ENCODE data around the gene RHEB. TPM values are rescaled to one million over a fixed set of nuclear protein-coding genes. Genes with fewer than 3 reads are reported as not detected.
"Not testable (repeated sequence)": the region's sequence is repeated elsewhere in the genome, so short reads cannot be mapped to it uniquely, and the experiment has no call there.

The RHEB gene
- total and polyA plus RNA-seq, 2 experiments from 2014 or later, result 101 to 239 TPM

DNA sequence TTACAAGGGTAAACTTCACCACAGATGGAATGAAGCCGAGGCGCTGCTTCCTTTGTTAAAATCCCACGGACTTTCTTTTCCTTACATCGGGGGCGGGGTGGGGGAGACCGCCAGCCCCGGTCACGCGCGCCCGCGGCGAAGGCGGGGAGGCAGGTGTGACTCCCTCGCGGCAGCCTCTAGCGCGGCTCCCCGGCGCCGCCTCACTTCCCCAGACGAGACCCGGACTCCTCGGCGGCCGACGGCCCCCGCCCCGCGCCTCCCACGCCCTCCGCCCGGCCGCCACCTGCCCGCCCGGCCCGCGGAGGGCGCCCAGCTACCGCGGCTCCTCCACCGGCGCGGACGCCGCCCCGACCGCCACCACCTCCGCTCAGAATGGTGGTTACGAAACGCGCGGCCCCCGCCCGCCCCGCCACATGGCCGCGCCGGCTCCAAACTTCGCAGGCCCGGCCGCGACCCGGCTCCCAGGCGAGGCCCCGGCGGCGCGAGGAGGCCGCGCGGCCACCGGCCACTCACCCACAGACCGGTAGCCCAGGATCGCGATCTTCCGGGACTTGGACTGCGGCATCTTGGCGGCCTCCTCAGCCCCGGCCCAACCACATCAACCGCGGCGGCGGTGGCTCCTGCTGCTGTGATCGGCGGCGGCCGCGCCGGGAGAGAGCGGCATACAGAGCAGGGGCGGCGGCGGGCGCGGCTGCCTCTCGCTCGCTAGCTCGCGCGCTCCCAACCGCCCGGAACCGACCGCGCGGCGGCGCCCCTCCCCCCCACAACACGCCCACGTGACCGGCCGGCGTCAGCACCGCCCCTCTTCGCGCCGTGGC is 539 bp downstream of the RHEB start:
- Mint-ChIP-seq H3K27me3 (ENCODE audit: insufficient read depth, low read depth, poor library complexity) (peaks cover 28% of the 10 kb centered on the region), H3K4me1 (peaks cover 33% of the 10 kb centered on the region), H3K4me3 (peak overlapping the region; percentile 97), H3K27ac (peak overlapping the region; percentile 99)
- H3K36me3 ChIP-seq (ENCODE audit: insufficient read depth); DNase-seq (ENCODE audit: low spot score); H3K9me2 ChIP-seq (ENCODE audit: insufficient read depth); H3K9me3 Mint-ChIP-seq; H2AFZ ChIP-seq; H3K36me3 Mint-ChIP-seq (ENCODE audit: low read depth): not testable (repeated sequence)
- Histone ChIP-seq H3K4me2 (peak overlapping the region; percentile 95), H3K79me2 (replicated peaks; ENCODE audit: insufficient read depth) (peaks cover 48% of the 10 kb centered on the region), H3K27ac (ENCODE audit: low read depth) (peak overlapping the region; percentile 95), H3K27me3 (ENCODE audit: insufficient read depth) (peaks cover 15% of the 10 kb centered on the region), H4K20me1 (replicated peaks; ENCODE audit: insufficient read depth) (peaks cover 47% of the 10 kb centered on the region), H3K4me1 (ENCODE audit: insufficient read depth) (peaks cover 22% of the 10 kb centered on the region), H3K4me3 (peak overlapping the region; percentile 97), H3F3A (replicated peaks; ENCODE audit: low read depth) (peaks cover 11% of the 10 kb centered on the region; the same call in 1 of the 2 replicates)
- ATAC-seq, result peak; percentile 66
- TF ChIP-seq POLR2AphosphoS5 (IDR thresholded peaks at IDR 0.05; ENCODE audit: low read depth), result peak; percentile 35

DNA sequence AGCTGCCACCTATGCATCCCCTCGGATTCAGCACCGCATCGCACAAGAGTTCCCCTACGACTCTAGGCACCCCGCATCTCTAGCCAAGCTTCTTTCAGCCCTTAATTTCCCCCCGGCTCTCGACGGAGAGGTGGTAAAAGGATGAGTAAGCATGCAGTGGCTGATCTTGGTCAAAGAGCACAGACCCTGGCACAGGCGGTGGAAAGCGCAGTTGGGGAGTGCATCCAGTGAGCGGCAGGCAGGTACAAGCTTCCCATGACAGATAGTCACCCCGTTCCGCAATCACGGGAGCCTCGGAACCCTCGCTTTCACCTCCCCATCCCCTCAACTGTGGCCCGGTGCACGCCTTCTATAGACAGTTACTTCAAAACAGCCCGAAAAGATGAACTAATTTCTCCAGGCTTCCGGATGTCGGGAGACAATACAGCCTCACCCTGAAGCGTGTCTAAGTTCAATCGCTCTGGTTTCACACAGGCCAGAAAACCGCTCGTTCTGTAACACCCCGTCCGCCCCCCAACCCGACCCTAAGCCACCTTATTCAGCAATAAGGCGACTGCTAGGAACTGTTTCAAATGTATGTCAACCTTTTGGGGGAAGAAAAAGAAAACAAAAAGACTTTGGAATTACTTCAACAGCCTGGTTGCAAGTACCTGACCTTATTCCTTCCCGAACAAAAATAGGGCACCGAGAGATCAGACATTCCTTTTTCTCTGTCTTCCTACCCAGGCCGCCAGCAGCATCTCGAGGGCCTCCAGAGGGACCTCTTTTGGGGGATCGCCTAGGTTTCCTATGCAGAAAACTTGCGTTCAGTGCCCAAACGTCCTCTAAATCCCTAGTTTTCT is 1.4 kb downstream of the RHEB start:
- Histone ChIP-seq H3K27ac (ENCODE audit: low read depth) (no peak overlapping the region), H3F3A (replicated peaks; ENCODE audit: low read depth) (peaks cover 11% of the 10 kb centered on the region; the same call in 1 of the 2 replicates), H3K27me3 (ENCODE audit: insufficient read depth) (peaks cover 15% of the 10 kb centered on the region), H3K4me3 (peak overlapping the region; percentile 97), H3K4me1 (ENCODE audit: insufficient read depth) (peaks cover 30% of the 10 kb centered on the region), H3K9me2 (ENCODE audit: insufficient read depth) (no peaks in the 10 kb centered on the region), H4K20me1 (replicated peaks; ENCODE audit: insufficient read depth) (peaks cover 54% of the 10 kb centered on the region), H3K36me3 (ENCODE audit: insufficient read depth) (no peaks in the 10 kb centered on the region), H3K79me2 (replicated peaks; ENCODE audit: insufficient read depth) (peaks cover 57% of the 10 kb centered on the region), H3K4me2 (peak overlapping the region; percentile 95), H2AFZ (no peak overlapping the region)
- peak overlapping the region; percentile 97 for H3K4me3 Mint-ChIP-seq
- peaks cover 8% of the 10 kb centered on the region; the same call in 2 of the 3 replicates for H3K9me3 Mint-ChIP-seq
- ATAC-seq (0 out of 3 replicates have a peak, but pooled peaks have one; percentile 1), DNase-seq (ENCODE audit: low spot score) (peak; percentile 44)
- H3K36me3 Mint-ChIP-seq (ENCODE audit: low read depth), result 0 out of 3 replicates have a peak, but pooled peaks cover 4% of the 10 kb centered on the region
- peak overlapping the region; percentile 93 for H3K27ac Mint-ChIP-seq
- H3K4me1 Mint-ChIP-seq, result peaks cover 41% of the 10 kb centered on the region
- H3K27me3 Mint-ChIP-seq (ENCODE audit: insufficient read depth, low read depth, poor library complexity), result peaks cover 28% of the 10 kb centered on the region
- no peak for TF ChIP-seq POLR2AphosphoS5 (IDR thresholded peaks at IDR 0.05; ENCODE audit: low read depth)
- no peak for TF ChIP-seq NANOG (IDR thresholded peaks at IDR 0.05; ENCODE audit: borderline replicate concordance)
- TF ChIP-seq, protein P1, sequence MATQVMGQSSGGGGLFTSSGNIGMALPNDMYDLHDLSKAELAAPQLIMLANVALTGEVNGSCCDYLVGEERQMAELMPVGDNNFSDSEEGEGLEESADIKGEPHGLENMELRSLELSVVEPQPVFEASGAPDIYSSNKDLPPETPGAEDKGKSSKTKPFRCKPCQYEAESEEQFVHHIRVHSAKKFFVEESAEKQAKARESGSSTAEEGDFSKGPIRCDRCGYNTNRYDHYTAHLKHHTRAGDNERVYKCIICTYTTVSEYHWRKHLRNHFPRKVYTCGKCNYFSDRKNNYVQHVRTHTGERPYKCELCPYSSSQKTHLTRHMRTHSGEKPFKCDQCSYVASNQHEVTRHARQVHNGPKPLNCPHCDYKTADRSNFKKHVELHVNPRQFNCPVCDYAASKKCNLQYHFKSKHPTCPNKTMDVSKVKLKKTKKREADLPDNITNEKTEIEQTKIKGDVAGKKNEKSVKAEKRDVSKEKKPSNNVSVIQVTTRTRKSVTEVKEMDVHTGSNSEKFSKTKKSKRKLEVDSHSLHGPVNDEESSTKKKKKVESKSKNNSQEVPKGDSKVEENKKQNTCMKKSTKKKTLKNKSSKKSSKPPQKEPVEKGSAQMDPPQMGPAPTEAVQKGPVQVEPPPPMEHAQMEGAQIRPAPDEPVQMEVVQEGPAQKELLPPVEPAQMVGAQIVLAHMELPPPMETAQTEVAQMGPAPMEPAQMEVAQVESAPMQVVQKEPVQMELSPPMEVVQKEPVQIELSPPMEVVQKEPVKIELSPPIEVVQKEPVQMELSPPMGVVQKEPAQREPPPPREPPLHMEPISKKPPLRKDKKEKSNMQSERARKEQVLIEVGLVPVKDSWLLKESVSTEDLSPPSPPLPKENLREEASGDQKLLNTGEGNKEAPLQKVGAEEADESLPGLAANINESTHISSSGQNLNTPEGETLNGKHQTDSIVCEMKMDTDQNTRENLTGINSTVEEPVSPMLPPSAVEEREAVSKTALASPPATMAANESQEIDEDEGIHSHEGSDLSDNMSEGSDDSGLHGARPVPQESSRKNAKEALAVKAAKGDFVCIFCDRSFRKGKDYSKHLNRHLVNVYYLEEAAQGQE (IDR thresholded peaks at IDR 0.05; ENCODE audit: unreplicated experiment), result no peak
- no peak for TF ChIP-seq EZH2 (IDR thresholded peaks at IDR 0.05; ENCODE audit: low read depth, unreplicated experiment)
- TF ChIP-seq ZNF114 (CRISPR knock-in tag; IDR thresholded peaks at IDR 0.05), result no peak
- TF ChIP-seq EZH2phosphoT487 (IDR thresholded peaks at IDR 0.05; ENCODE audit: unreplicated experiment), result no peak
- TF ChIP-seq, protein P2, sequence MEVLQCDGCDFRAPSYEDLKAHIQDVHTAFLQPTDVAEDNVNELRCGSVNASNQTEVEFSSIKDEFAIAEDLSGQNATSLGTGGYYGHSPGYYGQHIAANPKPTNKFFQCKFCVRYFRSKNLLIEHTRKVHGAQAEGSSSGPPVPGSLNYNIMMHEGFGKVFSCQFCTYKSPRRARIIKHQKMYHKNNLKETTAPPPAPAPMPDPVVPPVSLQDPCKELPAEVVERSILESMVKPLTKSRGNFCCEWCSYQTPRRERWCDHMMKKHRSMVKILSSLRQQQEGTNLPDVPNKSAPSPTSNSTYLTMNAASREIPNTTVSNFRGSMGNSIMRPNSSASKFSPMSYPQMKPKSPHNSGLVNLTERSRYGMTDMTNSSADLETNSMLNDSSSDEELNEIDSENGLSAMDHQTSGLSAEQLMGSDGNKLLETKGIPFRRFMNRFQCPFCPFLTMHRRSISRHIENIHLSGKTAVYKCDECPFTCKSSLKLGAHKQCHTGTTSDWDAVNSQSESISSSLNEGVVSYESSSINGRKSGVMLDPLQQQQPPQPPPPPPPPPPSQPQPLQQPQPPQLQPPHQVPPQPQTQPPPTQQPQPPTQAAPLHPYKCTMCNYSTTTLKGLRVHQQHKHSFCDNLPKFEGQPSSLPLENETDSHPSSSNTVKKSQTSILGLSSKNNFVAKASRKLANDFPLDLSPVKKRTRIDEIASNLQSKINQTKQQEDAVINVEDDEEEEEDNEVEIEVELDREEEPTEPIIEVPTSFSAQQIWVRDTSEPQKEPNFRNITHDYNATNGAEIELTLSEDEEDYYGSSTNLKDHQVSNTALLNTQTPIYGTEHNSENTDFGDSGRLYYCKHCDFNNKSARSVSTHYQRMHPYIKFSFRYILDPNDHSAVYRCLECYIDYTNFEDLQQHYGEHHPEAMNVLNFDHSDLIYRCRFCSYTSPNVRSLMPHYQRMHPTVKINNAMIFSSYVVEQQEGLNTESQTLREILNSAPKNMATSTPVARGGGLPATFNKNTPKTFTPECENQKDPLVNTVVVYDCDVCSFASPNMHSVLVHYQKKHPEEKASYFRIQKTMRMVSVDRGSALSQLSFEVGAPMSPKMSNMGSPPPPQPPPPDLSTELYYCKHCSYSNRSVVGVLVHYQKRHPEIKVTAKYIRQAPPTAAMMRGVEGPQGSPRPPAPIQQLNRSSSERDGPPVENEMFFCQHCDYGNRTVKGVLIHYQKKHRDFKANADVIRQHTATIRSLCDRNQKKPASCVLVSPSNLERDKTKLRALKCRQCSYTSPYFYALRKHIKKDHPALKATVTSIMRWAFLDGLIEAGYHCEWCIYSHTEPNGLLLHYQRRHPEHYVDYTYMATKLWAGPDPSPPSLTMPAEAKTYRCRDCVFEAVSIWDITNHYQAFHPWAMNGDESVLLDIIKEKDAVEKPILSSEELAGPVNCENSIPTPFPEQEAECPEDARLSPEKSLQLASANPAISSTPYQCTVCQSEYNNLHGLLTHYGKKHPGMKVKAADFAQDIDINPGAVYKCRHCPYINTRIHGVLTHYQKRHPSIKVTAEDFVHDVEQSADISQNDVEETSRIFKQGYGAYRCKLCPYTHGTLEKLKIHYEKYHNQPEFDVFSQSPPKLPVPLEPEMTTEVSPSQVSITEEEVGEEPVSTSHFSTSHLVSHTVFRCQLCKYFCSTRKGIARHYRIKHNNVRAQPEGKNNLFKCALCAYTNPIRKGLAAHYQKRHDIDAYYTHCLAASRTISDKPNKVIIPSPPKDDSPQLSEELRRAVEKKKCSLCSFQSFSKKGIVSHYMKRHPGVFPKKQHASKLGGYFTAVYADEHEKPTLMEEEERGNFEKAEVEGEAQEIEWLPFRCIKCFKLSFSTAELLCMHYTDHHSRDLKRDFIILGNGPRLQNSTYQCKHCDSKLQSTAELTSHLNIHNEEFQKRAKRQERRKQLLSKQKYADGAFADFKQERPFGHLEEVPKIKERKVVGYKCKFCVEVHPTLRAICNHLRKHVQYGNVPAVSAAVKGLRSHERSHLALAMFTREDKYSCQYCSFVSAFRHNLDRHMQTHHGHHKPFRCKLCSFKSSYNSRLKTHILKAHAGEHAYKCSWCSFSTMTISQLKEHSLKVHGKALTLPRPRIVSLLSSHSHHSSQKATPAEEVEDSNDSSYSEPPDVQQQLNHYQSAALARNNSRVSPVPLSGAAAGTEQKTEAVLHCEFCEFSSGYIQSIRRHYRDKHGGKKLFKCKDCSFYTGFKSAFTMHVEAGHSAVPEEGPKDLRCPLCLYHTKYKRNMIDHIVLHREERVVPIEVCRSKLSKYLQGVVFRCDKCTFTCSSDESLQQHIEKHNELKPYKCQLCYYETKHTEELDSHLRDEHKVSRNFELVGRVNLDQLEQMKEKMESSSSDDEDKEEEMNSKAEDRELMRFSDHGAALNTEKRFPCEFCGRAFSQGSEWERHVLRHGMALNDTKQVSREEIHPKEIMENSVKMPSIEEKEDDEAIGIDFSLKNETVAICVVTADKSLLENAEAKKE (CRISPR knock-in tag; IDR thresholded peaks at IDR 0.05), result no peak
- TF ChIP-seq STAT1 (IDR thresholded peaks at IDR 0.05; ENCODE audit: unreplicated experiment), result no peak
- no peak for TF ChIP-seq JUNB (IDR thresholded peaks at IDR 0.05; ENCODE audit: unreplicated experiment)

Measured in GM23338 (cell line).